Fibroblast of villous mesenchyme (primary cell): ENCODE measurements around the gene PAK5. TPM values are rescaled to one million over a fixed set of nuclear protein-coding genes. Genes with fewer than 3 reads are reported as not detected.

Experiments
- DNase-seq: peaks from one replicate; pipeline ENCODE4 v3.0.0-alpha.2; 2010; ENCODE audit warnings: low read depth
- H3K4me3 ChIP-seq: 2 replicates; pipeline ENCODE4 v1.5.1; 2011; ENCODE audit warnings: low read depth, mild to moderate bottlenecking, low read length
- CTCF ChIP-seq: IDR thresholded peaks from 2 replicates; pipeline ENCODE4 v1.5.1; 2012; ENCODE audit warnings: low read depth, mild to moderate bottlenecking, low read length; ENCODE audit not compliant: insufficient read depth
- total RNA-seq: library from RNA; depleted of rRNA; stranded (reverse); fragments of >200 nt; gene quantifications from 2 replicates; pipeline ENCODE4 v1.2.3, GENCODE V29; 2012

Gene PAK5
- total RNA-seq, 1 donor = not detected

GRCh38 chr20:9594284-9594875 lies 244.5 kb downstream of the PAK5 start:
- H3K4me3 ChIP-seq = no peak overlapping the region
- TF ChIP-seq CTCF = no peak
- DNase-seq = no peak

GRCh38 chr20:9592419-9592818 lies 246.5 kb downstream of the PAK5 start:
- no peak overlapping the region for H3K4me3 ChIP-seq
- no peak for DNase-seq
- TF ChIP-seq CTCF = no peak

DNA sequence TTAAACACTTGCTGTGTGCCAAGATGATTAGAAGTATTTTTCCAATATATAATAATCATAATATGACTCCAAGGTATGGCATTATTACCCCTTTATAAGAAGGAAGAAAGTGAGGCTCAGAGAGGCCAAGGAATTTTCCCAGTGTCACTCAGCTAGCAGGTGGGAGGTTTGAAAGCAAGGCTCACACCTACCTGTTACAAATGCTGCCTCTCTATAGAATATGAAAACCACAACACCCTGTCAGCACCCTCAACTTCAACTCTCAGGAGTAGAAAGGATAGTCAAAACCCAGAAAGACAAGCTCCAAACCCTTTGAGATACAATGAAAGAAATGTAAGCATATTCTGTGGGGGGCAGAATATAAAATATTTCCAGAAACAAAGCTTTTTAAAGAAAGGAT lies 247.8 kb downstream of the PAK5 start:
- H3K4me3 ChIP-seq = no peak overlapping the region
- DNase-seq = no peak
- no peak for TF ChIP-seq CTCF

DNA sequence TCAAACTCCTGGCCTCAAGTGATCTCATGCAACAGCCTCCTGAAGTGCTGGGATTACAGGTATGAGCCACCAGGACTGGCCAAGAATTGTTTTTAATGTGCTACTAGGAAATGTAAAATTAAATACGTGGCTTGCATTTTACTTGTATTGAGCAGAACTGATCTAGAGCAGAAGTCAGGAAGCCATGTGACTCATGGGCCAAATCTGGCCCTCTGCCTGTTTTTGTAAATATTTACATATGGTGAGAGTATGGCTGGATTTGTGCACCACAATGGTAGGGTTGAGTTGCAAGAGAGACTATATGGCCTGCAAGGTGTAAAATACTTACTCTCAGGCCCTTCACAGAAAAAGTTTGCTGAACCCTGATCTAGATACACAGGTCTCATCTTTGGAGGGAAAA lies 248.7 kb downstream of the PAK5 start:
- TF ChIP-seq CTCF = no peak
- peak; percentile 45 for DNase-seq
- no peak overlapping the region for H3K4me3 ChIP-seq

DNA sequence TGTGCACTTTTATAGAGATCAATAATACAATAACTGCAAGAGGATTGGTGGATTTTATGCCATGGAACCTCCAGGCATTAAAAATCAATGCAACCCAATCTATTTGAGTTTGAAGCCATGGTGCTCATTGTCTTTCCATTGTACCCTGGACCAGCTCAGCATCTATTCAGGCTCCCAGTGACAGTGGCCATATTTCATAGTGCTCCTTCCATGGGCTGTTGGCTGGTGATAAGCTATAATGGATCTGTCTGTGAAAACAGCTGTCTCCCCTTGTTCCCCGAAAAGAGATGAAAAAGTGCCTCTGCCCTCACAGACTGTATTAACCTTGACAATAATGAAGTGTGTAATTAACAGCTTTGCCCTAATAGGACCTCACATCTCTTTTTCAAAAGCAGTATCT lies 250.2 kb downstream of the PAK5 start:
- no peak for DNase-seq
- no peak for TF ChIP-seq CTCF
- H3K4me3 ChIP-seq = no peak overlapping the region

DNA sequence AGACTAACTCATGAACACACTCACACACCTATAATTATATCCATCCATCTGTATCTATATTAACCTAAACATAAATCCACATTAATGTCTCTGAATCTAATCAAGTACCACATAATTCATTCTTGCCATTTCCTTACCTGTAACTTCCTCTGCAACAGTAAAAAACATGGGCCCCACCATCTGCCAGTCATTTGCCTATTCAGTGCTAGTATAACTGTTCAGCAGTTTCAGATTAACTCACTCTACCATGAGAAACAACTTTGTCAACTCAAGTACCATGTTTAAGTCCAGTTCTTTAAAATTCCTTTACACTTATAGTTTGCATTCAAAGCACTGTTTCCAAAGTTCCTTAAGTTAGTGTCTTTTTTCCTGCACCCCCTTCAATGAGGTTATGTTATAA lies 255.7 kb downstream of the PAK5 start:
- TF ChIP-seq CTCF = no peak
- DNase-seq = no peak
- H3K4me3 ChIP-seq = no peak overlapping the region

DNA sequence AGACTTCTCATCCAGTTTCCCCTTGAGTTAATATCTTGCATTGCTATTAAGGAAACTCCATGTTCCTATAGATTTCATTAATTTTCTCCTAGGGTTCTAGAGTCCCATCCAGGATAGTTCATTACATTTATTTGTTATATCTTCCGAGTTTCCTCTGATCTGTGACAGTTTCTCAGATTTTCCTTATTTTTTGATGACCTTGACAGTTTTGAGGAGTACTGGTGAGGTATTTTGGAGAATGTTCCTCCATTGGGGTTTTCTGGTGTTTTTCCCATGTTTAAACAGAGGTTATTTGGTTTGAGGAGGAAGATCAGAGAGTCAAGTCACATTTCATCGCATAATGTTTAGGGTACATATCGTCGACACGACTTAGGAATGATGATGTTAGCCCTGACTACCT lies 256.7 kb downstream of the PAK5 start:
- H3K4me3 ChIP-seq = no peak overlapping the region
- DNase-seq = no peak
- TF ChIP-seq CTCF = no peak
